HG03457 (cell line): ENCODE measurements around the gene ALKBH8.
"Not testable (repeated sequence)": the region's sequence is repeated elsewhere in the genome, so short reads cannot be mapped to it uniquely, and the experiment has no call there.

Experiments
- ATAC-seq: cut with Tn5 transposase; IDR thresholded peaks from one replicate; pipeline ENCODE4 v1.9.1; 2021; ENCODE audit warnings: moderate number of reproducible peaks; ENCODE audit not compliant: unreplicated experiment

The ALKBH8 gene

GRCh38 chr11:107577346-107577711 is 11.8 kb upstream of the ALKBH8 start:
- no peak for ATAC-seq

DNA sequence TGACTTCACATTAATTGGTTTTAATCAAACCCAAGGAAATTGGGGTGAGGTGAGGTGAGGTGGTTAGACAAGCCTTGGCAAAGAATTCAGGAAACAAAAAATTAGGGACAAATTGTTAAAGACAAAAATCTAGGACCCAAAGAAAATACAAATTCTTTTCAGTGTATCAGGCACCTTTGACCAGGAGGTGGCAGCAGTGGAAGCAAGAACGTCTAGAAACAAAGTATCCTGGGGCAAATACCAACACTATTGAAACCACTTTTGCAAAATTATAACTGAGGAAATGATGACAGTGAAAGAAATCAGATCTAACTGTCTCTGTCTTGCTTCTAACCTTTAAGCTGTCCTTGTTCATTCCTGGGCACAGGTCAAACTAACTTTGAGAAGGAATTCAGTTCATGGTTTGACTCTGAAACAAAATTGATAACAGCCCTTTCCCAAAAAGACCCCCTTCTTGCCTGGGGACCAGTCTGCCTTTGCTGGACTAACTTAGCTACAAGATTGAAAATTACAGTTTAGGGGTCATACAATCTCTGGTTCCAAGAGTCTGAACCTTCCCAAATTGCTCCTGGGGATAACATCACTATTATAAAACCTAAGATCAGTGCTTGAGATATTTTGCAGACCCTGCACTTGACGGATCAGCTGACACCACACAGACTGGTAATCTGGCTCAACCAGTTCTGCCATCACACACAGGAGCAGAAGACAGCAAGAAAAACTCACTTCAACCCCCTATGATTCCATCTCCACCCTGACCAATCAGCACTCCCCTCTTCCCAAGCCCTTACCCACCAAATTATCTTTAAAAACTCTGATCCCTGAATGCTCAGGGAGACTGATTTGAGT is 11.2 kb upstream of the ALKBH8 start:
- not testable (repeated sequence) for ATAC-seq

- ATAC-seq, result no peak
Measured at GRCh38 chr11:107573438-107573837, 7.9 kb upstream of the ALKBH8 start.

GRCh38 chr11:107570015-107570414 is 4.5 kb upstream of the ALKBH8 start:
- no peak for ATAC-seq

- ATAC-seq, result no peak
Measured at GRCh38 chr11:107567739-107568335, 2.3 kb upstream of the ALKBH8 start.

- no peak for ATAC-seq
Measured at GRCh38 chr11:107566569-107566968, 1.0 kb upstream of the ALKBH8 start.

- not testable (repeated sequence) for ATAC-seq
Measured at GRCh38 chr11:107565955-107566501, 493 bp upstream of the ALKBH8 start.

DNA sequence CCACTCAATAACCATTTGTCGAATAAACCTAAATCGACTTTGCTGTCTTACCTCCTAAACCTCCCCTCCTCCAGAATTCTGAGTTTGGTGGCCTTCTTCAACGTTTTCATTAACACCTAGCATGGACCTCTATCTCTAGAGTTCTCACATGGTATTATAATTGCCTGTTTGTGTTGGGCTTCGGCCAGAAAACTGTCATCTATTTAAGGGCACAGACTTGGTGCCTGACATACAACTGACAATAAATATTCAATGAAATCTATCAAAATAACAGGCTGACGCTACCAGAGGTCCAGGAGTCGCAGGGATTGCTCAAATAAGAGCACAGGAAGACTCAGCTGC is 687 bp downstream of the ALKBH8 start:
- ATAC-seq, result peak; percentile 2

- no peak for ATAC-seq
Measured at GRCh38 chr11:107563702-107564101, 1.8 kb downstream of the ALKBH8 start.

DNA sequence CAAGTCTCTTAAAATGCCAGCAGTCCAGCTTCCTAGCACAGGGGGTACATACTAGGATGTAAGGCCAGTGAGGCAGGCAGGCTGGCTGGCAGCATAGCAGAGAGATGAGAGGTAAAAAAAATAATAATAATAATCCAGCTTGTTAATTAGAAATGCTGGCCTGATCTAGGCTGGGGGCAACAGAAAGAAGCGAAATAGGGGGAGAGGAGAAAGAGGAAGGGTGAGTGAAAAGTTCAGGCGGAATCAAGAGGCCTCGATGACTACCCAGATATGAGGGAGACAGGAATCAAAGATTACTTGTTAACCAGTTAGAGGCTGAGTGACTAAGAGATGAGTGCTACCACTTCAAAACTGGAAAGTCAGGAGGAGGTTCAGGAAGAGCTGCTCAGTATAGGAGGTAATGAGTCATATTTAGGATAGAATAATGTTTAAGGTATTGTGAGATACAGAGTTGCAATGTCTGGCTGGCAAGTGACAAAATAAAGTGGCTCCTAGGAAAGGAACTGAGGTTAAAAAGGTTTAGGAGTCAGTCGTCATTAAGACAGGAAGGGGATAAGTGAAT is 2.8 kb downstream of the ALKBH8 start:
- ATAC-seq, result no peak

- ATAC-seq, result no peak
Measured at GRCh38 chr11:107561688-107562087, 3.8 kb downstream of the ALKBH8 start.

- ATAC-seq, result no peak
Measured at GRCh38 chr11:107550304-107550703, 15.2 kb downstream of the ALKBH8 start.

DNA sequence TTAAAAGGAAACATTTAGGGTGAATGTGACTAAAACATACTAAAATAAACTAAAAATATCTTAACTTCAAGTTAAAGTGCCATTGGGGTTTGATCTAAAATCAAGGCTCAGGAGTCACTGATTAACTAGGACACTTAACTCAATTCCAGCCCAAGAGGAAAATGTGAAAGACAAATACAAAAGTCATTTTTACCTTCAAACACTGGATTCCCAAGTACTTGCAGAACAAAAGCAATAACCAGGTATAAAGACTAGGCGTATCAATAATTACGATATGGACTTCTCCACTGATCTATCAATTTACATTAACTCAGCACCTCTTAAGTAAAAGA is 15.6 kb downstream of the ALKBH8 start:
- ATAC-seq, result no peak

GRCh38 chr11:107549253-107549953 is 16.1 kb downstream of the ALKBH8 start:
- ATAC-seq, result no peak

DNA sequence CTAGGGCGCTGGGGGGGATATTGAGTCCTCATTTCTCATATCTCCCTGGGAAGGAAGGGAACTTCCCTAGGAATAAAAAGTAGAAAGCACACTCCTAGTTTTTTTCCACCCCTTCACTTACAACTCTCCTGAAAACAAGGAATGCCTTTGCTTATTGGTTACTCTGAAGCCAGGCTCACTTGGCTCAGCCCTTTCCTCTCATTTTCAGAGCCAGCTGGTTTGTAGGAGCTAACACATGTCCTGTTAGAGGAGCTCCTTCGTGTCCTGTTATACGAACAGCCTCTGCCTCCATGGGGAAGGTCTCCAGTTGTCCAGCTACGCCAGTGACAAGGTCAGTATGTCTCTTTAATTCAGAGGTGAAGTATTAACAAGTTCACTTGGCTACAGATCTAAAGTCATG is 17.6 kb downstream of the ALKBH8 start:
- ATAC-seq, result no peak

DNA sequence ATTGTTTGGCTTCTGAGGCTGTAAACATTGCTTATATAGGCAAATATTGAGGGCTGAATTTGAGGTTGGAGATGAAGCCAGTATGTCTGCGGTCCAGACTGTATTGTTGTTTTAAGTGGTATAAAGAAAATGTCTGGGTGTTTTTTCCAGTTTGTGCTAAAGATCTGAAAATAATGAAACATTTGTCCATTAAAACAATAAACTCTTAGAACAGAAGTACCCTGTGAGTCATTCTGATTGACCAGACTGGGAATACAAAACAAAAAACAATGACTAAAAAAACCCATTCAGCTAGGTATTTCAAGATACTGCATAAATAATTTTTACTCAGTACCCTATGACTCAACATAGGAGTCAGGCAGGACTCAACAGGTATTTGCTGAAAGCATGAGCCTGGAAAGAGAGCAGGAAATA is 20.4 kb downstream of the ALKBH8 start:
- ATAC-seq, result no peak

- no peak for ATAC-seq
Measured at GRCh38 chr11:107538821-107539220, 26.7 kb downstream of the ALKBH8 start.

DNA sequence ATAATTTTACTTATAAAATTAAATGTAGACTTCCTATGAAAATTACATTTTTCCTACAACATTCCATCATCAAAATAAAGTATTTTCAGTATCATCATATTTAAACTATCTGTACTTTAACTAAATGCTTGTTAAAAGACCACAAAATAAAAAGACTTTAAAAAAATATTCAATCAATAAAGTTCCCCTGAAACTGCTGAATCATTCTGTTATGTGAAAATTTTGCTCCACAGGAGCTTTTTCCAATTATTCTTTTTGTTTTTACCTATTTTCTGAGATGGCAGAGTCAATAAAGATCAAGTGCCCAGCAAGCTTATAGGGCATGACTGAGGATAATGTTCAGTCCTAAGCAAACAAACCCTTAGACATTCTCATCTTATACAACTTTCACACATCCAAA is 27.3 kb downstream of the ALKBH8 start:
- ATAC-seq, result no peak

GRCh38 chr11:107537155-107537554 is 28.4 kb downstream of the ALKBH8 start:
- not testable (repeated sequence) for ATAC-seq

GRCh38 chr11:107526197-107526596 is 39.3 kb downstream of the ALKBH8 start:
- ATAC-seq, result no peak

DNA sequence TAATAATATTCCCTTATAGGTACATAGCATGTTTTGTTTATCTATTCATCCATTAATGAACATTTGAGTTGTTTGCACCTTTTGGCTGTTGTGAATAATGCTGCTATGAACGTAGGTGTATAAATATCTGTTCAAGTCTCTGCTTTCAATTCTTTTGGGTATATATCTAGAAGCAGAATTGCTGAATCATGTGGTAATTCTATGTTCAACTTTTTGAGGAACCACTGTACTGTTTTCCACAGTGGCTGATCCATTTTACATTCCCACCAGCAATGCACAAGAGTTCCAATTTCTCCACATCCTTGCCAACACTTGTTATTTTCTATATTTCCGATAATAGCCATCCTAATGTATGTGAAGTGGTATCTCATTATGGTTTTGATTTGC is 56.7 kb downstream of the ALKBH8 start:
- ATAC-seq, result no peak
